Measurements from ENCODE around the gene PSMA7. TPM values are rescaled to one million over a fixed set of nuclear protein-coding genes. Genes with fewer than 3 reads are reported as not detected.

Gene PSMA7
- total RNA-seq, 1 experiment from 2014 or later, result 332 TPM

DNA sequence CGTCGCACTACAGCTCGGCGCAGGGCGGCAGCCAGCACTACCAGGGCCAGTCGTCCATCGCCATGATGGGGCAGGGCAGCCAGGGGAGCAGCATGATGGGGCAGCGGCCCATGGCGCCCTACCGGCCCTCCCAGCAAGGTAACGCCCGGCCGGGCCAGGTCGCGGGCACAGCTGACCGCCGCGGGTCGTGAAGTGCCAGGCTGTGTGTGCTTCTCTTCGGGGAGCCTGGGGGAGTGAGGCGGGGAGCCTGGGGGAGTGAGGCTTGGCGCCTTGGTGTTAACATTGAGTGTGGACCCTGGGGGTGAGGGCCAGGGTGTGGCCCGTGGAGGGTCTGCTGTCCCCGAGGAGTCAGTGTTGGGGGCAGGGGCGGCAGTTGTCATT is 20.3 kb upstream of the PSMA7 start:
- Histone ChIP-seq H3T11ph (ENCODE audit: low read length) (no peak overlapping the region), H3K79me2 (ENCODE audit: insufficient read depth, low read length) (no peaks in the 10 kb centered on the region), H3K18ac (ENCODE audit: insufficient read length, low read depth, low read length) (no peak overlapping the region), H3K14ac (ENCODE audit: insufficient read depth, low read length) (no peak overlapping the region), H3K23ac (ENCODE audit: insufficient read length, low read depth, low read length) (no peak overlapping the region), H2BK12ac (ENCODE audit: insufficient read length, low read depth, low read length) (no peak overlapping the region), H3K27me3 (ENCODE audit: insufficient read depth, low read length) (no peaks in the 10 kb centered on the region), H3K27ac (ENCODE audit: insufficient read length, low read depth, low read length) (no peak overlapping the region), H2AFZ (ENCODE audit: low read length) (no peak overlapping the region), H3K4ac (ENCODE audit: low read depth, low read length) (no peak overlapping the region), H4K5ac (ENCODE audit: insufficient read length, low read depth, low read length) (no peak overlapping the region), H3K4me1 (ENCODE audit: insufficient read depth, low read length) (no peaks in the 10 kb centered on the region), H2BK5ac (ENCODE audit: insufficient read length, low read length) (no peak overlapping the region), H4K20me1 (ENCODE audit: control insufficient read depth, insufficient read depth, insufficient read length) (no peaks in the 10 kb centered on the region), H2BK20ac (ENCODE audit: low read depth, low read length, poor library complexity, severe bottlenecking) (no peak overlapping the region), H3K56ac (ENCODE audit: insufficient read length, low read depth, low read length) (no peak overlapping the region), H4K8ac (replicated peaks; ENCODE audit: insufficient read length, low read depth, low read length) (no peak overlapping the region), H4K91ac (ENCODE audit: insufficient read length, low read depth, low read length) (no peak overlapping the region), H2AK5ac (ENCODE audit: insufficient read length, low read length) (no peak overlapping the region), H3K9me3 (ENCODE audit: control insufficient read depth, low read depth, low read length) (no peaks in the 10 kb centered on the region), H2BK120ac (ENCODE audit: low read depth, low read length, poor library complexity, severe bottlenecking) (no peak overlapping the region), H3K4me2 (ENCODE audit: insufficient read depth, insufficient read length, low read length) (no peak overlapping the region), H3K79me1 (ENCODE audit: insufficient read depth, low read depth, low read length, poor library complexity, severe bottlenecking) (no peaks in the 10 kb centered on the region), H3K23me2 (ENCODE audit: insufficient read length, low read depth, low read length, poor library complexity, severe bottlenecking) (no peaks in the 10 kb centered on the region), H3K9ac (ENCODE audit: extremely low read depth, insufficient read length, low read length) (no peak overlapping the region), H2BK15ac (ENCODE audit: low read depth, low read length) (no peak overlapping the region)
- no peaks in the 10 kb centered on the region; a peak in 1 of 5 replicates for H3K9me3 Mint-ChIP-seq
- no peaks in the 10 kb centered on the region for H3K27me3 Mint-ChIP-seq (ENCODE audit: low read depth)
- H3K4me1 Mint-ChIP-seq, result 0 out of 4 replicates have a peak, but pooled peaks cover 0 to 2% of the 10 kb centered on the region in 2 experiments
- TF ChIP-seq, protein P1, sequence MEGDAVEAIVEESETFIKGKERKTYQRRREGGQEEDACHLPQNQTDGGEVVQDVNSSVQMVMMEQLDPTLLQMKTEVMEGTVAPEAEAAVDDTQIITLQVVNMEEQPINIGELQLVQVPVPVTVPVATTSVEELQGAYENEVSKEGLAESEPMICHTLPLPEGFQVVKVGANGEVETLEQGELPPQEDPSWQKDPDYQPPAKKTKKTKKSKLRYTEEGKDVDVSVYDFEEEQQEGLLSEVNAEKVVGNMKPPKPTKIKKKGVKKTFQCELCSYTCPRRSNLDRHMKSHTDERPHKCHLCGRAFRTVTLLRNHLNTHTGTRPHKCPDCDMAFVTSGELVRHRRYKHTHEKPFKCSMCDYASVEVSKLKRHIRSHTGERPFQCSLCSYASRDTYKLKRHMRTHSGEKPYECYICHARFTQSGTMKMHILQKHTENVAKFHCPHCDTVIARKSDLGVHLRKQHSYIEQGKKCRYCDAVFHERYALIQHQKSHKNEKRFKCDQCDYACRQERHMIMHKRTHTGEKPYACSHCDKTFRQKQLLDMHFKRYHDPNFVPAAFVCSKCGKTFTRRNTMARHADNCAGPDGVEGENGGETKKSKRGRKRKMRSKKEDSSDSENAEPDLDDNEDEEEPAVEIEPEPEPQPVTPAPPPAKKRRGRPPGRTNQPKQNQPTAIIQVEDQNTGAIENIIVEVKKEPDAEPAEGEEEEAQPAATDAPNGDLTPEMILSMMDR (conservative IDR thresholded peaks at IDR 0.05), result no peak
- no peak for DNase-seq
- no peak overlapping the region for H3K27ac Mint-ChIP-seq
- no CpG with 5 or more reads among the region's 25 CpGs for WGBS (ENCODE audit: extremely low coverage, insufficient read length, low lambda C conversion rate)
- H3K4me3 Mint-ChIP-seq, result no peak overlapping the region
- H3K36me3 Mint-ChIP-seq (ENCODE audit: insufficient read depth in 1 of 3, low read depth in 3 of 3), result peaks cover 32 to 69% (median 59%) of the 10 kb centered on the region in 3 experiments
